Hematopoietic multipotent progenitor cell treated with erythropoietin and hydrocortisone succinate and interleukin-3 and kit ligand, for 4 days (in vitro differentiated cells): Measurements from ENCODE around the gene TTLL10.
"Not testable (repeated sequence)": the region's sequence is repeated elsewhere in the genome, so short reads cannot be mapped to it uniquely, and the experiment has no call there.

Experiments used
- DNase-seq: peaks from one replicate; pipeline ENCODE4 v3.0.0-alpha.2; 2015

TTLL10 gene

DNA sequence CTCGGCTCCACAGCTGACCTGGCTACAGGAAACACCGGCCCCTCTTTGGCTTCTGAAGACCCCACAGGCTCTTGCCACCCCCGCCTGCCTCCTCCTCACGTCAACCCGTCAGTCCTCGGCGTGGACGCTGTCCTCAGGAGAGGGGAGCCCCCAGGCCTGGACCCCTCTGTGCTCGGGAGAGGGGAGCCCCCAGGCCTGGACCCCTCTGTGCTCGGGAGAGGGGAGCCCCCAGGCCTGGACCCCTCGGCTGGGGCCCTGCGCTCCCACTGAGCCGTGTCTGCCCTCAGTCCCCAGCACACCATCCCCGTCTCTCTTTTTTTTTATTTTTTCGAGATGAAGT is 31.8 kb upstream of the TTLL10 start:
- DNase-seq = no peak

DNA sequence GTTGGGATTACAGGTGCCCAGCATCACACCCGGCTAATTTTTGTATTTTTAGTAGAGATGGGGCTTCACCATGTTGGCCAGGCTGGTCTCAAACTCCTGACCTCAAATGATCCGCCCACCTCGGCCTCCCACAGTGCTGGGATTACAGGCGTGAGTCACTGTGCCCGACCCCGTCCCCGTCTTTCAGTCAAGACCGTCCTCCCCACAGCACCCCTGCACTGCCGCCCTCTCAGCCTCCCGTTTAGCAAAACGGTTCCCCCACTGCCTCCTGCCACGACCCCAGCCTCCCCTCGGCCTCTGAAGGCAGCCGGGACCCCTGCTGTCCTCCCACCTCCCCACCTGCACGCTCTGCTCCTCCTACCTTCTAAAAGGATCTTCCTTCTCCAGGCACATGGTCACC is 31.3 kb upstream of the TTLL10 start:
- DNase-seq = not testable (repeated sequence)

DNA sequence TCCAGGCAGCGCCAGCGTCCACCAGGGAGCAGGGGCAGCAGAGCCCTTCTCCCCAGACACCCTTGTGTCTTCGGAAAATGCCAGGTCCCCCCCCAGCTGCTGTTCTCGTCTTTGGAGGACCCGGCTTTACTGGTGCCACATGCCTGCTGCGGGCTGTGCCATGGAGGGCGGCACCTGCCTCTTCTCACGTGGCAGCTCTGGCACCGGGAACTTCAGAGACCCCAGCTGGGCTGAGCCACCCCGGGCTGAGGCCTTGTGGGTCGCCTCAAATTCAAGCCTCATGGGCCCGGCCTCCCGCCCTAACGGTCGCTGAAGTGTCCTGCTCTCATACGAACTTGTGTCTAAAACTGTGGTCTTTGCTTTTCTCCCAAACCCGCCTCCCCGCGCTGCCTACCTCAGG is 30.8 kb upstream of the TTLL10 start:
- DNase-seq = no peak

DNA sequence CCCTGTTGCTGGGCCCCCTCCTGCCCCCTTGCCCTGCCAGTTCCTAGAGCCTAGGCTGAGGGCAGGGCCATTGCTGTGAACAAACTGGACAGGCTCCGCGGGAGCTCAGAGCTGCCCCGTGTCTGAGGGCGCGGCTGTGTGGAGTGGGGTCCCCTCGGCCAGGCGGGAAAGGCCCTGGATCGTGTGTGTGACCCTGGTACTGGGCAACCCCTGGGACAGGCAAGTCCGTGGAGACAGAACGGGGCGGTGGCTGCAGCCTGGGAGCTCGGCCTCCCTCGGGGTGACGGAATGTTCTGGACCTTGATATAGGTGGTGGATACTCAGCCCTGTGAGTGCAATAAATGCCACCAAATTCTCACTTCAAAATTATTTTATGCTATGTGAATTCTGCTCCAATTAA is 30.0 kb upstream of the TTLL10 start:
- no peak for DNase-seq

DNA sequence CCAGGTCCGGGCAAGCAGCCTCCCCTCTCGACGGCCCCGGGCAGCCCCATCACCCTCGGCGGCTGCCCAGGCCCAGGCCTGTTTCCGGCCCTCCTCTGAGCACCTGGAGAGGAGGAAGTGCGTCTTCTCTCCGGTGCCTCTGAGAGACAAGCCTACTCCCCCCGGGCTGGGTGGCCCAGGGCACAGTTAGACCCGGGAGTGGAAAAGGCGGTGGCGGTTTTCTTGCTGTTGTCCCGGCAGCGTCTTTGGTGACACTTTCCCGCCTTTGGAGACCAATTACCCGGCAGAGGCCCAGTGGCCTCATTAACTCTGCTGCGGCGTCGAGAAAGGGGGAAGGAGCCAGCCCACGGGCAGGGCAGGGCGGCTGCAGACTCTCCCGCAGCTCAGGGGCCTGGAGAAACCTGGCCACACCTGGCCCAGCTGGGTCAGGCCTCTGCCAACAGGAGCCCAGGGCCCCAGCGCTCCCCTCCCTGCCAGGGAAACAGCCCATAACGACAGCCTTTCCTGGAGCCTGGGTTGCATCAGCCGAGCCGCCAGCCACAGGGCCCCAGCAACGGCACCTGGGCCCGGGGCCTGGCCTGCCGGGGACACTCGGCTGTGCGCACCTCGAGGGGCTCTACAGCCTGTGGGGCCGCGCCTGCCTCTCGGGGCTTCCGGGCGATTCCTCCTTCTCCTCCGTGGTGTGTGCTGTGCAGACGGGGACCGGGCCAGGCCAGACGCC is 29.4 kb upstream of the TTLL10 start:
- peak; percentile 68 for DNase-seq

DNA sequence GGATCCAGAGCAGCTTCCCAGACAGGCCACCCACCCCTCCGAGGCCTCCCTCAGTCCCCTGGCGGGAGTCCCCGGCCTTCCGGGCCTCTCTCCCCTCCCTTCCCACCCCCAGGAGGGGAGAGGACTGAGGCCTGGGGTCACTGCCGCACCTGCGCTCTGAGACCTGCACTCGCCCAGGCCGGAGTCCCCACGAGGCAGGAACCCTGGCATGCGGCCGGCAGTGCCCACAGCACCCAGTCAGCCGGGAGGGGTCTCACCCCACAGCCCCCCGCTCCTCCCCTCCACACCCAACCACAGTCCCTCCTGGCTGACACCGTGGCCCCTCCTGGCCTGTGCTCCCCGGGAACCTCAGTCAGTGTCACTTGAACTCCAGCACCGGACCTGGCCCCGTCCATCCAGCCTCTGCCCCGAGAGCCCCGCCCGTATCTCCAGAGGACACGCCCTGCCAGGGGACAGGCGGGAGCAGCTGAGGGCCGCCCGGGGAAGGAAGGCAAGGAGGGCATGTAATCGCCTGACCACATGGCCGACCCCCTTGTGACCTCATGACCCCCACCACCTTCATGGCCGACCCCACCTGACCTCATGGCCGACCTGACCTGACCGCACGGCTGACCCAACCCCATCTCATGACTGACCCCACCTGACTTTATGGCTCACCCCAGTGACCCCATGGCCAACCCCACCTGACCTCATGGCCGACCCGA is 28.7 kb upstream of the TTLL10 start:
- no peak for DNase-seq

DNA sequence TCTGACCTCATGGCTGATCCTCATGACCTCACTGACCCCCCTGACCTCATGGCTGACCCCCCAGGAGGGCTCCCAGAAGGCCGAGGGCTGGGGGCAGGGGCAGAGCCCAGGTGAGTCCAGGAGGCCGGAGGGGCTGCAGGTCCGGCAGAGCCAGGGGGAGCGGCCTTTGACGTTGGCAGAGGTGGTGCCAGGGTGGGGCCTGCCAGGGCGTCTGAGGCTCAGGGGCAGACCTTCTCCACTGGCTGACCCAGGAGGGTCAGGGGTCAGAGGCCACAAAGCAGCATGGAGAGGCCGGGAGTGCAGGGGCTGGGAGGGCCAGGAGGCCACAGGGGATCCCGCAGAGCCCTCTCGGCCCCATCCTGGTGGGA is 28.1 kb upstream of the TTLL10 start:
- no peak for DNase-seq

DNA sequence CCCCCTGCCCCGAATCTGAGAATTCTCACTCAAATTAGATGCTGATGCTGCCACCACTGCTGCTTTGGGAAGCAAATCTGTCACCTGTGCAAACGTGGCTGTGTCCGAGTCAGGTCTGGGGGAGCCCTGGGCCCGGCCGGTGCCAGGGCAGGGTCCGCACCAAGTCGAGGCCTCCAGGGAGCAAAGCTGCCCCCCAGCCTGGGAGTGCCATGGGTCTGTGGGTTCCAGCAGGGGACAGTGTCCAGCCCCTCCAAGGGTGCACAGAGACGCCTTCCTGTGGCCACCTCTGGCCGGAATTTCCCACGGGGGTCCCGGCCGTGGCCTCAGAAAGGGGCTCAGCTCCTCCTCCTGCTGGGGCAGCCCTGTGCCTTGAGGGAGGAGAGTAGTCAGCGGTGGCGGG is 27.7 kb upstream of the TTLL10 start:
- no peak for DNase-seq

DNA sequence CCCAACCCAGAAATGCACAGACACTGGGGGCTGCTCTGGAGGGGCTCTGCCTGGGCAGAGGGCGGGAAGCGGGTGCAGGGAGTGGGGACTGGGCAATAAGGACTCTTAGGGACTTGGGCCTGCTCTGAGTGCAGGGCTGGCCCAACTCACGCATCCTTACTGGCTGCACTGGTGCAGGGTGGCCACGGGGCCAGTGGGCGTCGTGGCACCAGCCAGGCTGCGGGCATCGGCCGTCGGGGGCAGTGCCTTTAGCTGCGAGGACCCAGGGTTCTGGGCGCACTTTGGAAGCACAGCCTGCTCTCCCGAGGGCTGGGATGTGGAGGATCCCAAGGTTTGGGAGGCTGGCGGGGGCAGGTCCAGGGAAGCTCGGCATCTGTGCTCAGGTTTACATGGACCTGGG is 27.1 kb upstream of the TTLL10 start:
- DNase-seq = no peak

DNA sequence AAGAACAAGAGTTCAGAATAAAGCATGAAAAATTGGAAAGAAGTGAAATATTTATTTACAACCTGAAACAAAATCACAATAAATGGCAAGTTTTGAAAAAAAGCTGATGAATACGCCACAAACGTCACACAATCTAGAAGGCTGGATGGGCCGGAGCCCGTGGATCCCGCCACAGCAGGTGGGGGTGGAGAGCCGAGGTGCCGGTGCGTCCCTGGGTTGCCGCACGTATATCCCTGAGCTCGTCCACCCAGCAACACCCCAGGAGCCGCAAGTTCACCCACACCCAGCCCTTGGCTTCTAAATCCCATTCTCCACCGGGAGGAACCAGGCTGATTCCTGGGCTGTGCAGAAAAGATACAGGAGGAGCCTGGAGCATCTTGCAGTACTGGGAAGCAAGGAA is 25.6 kb upstream of the TTLL10 start:
- no peak for DNase-seq

DNA sequence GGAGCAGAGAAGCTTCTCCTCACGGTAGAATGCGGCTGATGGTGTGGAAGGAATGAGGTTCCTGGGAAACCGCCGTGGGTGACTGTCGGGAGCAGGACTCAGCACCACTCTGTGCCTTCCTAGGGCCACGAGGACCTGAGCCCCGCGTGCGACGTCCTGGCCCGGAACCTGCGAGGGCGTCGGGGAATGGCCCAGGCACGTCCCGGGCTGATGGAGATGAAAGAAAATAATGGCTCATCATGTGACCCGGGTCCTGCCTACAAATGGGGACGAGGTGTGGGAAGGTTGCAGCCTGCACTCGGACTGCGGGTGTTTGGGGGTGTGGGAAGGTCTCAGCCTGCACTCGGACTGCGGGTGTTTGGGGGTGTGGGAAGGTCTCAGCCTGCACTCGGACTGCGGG is 25.1 kb upstream of the TTLL10 start:
- DNase-seq = no peak

DNA sequence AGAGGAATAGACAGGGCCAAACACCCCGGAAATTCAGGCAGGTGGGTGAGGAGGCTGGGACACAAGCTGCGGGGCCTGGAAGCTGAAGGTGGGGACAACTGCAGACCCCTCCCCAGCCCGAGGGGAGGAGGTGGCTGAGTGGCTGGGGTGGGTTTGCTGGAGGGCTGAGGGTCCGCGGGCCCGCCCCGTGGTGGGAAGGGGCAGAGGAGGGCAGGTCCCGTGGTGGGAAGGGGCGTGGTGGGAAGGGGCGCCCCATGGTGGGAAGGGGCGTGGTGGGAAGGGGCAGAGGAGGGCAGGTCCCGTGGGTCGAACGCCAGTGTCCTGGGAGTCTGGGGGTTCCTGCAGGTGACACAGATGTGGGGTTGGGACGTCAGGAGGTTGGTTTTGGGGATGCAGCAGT is 24.3 kb upstream of the TTLL10 start:
- DNase-seq = no peak

DNA sequence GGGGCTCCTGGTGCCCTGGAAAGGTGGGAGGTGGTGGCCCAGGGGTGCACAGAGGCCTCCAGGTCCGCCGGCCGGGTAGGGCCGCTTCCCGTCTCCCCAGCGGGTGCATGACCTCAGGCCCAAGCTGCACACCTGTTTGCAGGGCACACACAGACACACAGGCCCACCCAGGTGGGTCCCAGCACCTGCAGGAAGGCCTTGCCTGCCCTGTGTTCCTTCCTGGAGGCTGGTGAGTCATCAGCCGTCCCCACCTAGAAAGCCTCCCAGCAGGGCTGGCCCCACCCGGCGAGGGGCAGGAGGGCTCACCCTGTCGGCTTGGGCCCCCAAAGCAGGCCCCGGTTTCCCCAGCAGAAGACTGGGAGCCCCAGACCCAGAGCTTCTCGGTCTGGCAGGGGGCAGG is 23.6 kb upstream of the TTLL10 start:
- DNase-seq = no peak

DNA sequence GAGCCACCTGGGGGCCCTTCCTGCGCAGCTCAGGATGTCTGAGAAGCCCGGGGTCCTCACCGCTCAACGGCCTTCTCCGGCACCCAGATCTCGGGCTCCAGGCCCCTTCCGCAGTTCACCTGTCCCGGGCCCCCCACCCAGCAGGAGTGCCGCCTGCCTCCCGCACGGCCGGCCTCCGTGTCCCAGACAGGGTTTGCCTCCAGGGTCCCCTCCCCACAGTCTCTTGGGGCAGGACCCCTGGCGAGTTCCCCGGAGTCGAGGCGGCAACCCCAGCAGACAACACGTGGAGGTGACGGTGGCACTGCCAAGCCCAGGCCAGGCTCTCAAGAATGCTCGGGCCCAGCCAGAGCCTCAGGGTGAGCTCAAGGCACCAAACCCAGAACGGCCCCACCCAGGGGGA is 22.4 kb upstream of the TTLL10 start:
- no peak for DNase-seq

DNA sequence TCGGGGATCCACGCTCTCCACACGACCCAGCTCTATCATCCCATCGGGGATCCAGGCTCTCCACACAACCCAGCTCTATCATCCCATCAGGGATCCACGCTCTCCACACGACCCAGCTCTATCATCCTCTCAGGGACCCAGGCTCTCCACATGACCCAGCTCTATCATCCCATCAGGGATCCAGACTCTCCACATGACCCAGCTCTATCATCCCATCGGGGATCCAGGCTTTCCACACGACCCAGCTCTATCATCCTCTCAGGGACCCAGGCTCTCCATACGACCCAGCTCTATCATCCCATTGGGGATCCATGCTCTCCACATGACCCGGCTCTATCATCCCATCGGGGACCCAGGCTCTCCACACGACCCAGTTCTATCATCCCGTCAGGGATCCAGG is 21.2 kb upstream of the TTLL10 start:
- not testable (repeated sequence) for DNase-seq

DNA sequence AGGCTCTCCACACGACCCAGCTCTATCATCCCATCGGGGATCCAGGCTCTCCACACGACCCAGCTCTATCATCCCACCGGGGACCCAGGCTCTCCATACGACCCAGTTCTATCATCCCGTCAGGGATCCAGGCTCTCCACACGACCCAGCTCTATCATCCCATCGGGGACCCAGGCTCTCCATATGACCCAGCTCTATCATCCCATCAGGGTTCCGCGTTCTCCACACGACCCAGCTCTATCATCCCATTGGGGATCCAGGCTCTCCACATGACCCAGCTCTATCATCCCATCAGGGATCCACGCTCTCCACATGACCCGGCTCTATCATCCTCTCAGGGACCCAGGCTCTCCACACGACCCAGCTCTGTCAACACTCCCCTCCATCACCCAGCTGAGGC is 20.5 kb upstream of the TTLL10 start:
- DNase-seq = not testable (repeated sequence)

DNA sequence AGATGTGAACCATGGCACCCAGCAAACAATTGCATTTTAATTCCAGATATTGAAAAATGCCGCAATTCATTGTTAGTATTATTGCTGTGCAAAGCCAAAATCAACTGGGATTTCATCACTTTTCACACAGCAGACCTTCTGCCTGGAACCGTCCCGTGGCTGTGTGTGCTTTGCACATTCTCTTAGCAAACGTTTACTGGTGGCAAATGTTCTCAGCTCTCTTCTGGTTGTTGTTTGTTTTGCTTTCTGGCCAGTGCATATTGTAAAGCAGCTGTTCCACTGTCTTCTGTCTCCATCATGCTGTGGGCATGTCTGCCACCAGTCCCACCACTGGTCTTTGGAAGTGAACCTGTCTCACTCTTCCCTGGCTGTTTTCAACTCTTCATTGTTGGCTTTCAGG is 19.8 kb upstream of the TTLL10 start:
- no peak for DNase-seq

DNA sequence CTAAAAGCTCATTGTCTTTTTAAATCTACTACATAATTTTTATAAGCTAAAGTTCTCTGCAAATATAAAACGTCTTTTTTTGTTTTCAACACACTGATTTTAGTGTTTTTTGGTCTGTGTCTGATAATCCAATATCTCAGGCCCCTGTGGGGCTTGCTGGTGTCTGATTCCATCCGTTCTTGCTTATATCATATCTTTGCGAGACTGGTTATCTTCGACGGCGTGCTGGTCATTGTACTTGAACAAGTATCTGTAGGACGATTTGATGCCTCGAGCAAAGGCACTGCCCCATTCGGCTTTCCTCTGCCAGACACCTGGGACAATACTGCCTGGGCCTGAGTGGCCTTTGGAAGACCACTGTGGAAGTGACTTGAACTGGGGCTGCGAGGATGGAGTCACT is 18.4 kb upstream of the TTLL10 start:
- no peak for DNase-seq

DNA sequence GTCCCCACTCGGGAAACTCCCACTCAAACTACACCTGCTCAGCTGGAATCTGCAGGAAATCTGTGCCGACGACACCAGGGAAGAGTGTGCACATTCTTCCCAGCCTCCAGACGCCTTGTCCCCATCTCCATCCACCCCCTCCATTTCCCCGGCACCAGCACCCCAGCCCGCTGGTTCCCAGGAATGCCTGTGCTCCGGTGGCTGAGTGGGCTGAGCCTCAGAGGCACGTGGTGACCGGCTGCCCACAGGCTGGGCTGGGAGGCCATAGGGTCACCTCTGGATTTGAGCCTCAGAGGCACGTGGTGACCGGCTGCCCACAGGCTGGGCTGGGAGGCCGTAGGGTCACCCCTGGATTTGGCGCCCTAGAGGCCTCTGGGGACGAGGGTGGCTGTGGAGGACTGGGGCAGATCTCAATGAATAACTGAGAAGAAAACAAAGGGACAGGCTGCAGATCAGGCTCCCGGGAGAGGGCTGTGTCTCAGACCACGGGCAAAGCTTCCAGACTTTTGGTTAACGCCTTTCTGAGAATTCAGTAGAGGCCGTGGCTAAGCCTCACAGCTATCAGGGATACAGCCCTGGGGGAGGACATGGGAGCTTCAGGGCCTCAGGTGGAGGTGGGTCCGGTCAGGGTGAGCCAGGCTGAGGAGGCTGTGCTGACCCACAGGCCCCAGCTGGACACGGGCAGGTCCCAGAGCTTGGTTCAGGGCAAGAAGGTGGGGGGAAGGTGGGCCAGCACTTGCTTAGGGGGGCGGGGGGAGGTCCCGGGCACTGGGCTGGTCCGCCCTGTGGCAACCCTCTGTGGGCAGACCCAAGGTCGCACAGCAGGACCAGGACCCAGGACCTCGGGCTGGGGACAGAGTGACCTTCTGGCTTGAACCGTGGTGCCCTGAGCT is 17.3 kb upstream of the TTLL10 start:
- DNase-seq = no peak

DNA sequence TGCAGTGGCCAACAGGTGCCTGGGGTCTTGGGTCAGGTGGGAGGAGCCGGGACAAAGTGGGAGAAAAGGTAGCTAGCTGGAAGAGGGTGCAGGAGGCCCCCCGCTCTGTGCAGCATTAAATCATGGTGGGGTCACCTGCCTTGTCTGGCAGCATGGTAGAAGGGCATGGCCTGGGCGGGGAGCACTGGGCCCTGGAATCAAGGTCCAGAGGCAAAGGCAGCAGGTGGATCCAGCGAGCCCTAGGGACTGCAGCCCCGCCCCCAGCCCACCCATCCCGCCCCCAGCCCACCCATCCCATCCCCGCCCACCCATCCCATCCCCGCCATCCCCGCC is 16.7 kb upstream of the TTLL10 start:
- no peak for DNase-seq

DNA sequence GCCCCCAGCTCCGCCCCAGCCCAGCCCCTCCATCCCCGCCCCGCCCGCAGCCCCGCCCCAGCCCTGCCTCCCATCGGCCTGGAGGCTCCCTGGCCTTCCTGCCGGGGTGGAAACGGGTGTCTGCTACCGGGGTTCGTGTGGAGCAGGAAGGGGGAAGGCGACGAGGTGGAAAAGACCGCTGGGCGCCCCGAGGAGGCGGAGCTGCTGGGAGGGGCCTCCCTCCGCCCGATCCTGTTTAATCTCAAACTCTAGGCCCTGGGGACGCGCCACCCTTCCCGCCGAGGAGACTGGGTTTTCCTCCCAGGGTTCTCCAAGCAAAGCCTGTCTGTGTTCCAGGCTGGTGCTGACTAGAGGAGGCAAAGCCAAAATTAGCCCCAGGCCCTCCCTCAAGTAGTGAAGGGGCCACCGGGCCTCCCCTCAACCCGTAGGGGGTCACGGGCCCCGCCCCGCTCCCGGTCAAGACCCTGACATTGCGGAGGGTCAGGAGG is 16.2 kb upstream of the TTLL10 start:
- DNase-seq = peak; percentile 94

DNA sequence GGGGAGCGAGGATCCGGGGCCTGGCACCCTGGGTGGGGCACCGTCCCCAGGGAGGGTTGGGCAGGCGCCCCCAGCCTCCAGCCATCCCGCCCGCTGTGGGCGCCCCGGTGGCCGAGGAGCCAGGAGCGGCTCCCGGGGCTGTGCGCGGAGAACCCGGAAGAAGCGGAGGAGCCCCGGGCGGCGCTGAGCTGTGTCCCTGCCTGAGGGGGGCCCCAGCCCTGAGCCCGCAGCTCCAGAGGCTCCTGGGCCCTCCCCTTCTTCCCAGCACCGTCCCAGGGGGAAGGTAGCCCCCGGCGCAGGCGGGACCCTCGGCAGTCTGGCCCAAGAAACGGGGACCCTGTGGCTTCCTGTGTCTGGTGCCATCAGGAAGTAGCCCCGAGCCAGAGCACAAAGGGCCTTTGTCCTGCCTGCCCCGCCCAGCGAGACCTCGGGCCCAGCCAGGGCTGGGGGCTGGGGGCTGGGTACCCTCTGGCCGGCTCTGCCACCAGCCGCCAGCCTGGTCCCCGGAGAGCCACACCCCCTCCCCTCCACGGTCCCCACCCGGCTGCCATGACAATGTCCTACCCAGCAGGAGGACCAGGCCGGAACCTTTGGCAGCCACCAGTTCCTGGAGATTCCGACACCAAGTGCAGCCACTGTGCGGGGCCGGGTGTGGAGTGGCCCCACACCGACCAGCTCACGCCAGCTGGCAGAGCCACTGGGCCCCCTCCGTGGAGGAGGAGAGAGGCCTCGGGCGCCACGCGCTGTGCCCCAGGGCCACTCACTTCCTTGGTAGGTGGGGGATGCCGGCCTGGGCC is 15.6 kb upstream of the TTLL10 start:
- DNase-seq = peak; percentile 67

DNA sequence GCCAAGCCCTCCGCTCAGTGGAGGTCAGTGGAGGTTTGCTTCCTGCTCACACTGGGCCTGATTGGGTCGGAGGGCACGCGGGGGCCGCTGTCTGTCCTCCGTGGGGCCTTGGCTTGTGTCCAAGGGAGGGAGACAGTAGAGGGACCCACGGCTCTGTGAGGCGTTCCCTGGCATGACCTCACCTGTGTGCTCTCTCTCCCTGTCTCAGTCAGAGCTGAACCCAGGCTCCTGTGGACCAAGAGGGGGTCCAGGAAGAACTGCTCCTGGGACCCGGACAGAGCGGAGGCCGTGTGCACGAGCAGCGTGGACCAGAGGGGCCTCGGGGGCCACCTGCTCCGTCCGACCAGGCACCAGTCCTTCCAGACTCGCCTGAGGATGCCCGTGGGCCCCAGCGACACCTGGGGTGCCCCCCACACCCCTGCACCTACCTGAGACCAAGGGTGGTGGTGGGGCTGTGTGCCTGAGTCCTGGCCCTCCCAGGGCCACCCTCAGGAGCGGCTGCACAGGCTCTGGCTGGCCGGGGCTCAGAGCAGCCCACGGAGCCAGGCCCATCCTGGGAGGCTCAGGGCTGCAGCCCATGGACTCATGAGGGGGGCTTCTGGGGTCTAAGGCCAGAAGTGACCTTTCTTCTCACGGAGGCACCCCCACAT is 13.3 kb upstream of the TTLL10 start:
- DNase-seq = no peak
